GM23248 (cell line): ENCODE results near the gene GABRG3. TPM values are rescaled to one million over a fixed set of nuclear protein-coding genes. Genes with fewer than 3 reads are reported as not detected.

Experiments used
- DNase-seq: peaks from one replicate; pipeline ENCODE4 v3.0.0-alpha.2; 2015
- H2AFZ ChIP-seq: fragments of 200-600 bp; sonication (generic); 2 replicates; pipeline ENCODE4 v1.6.1; 2016; ENCODE audit warnings: antibody characterized with exemption
- H3F3A ChIP-seq: fragments of 200-600 bp; sonication (generic); 2 replicates; pipeline ENCODE4 v1.6.1; 2016; ENCODE audit warnings: mild to moderate bottlenecking, antibody characterized with exemption, mixed run types; ENCODE audit not compliant: insufficient read depth
- H3K27ac ChIP-seq: fragments of 200-600 bp; sonication (generic); 2 replicates; pipeline ENCODE4 v1.5.1; 2016; ENCODE audit warnings: mild to moderate bottlenecking
- H3K27me3 ChIP-seq: fragments of 200-600 bp; sonication (generic); replicated peaks from 2 replicates; pipeline ENCODE4 v1.6.1; 2016; ENCODE audit warnings: mild to moderate bottlenecking; ENCODE audit not compliant: insufficient read depth
- H3K36me3 ChIP-seq: fragments of 200-600 bp; sonication (generic); 2 replicates; pipeline ENCODE4 v1.6.1; 2016; ENCODE audit warnings: low read depth, mild to moderate bottlenecking
- H3K4me1 ChIP-seq: fragments of 200-600 bp; sonication (generic); 2 replicates; pipeline ENCODE4 v1.6.1; 2016; ENCODE audit warnings: mild to moderate bottlenecking; ENCODE audit not compliant: insufficient read depth
- H3K4me2 ChIP-seq: fragments of 200-600 bp; sonication (generic); one replicate; pipeline ENCODE4 v1.6.1; 2016; ENCODE audit warnings: mild to moderate bottlenecking; ENCODE audit not compliant: unreplicated experiment
- H3K4me3 ChIP-seq: fragments of 200-600 bp; sonication (generic); 2 replicates; pipeline ENCODE4 v1.5.1; 2016; ENCODE audit warnings: mild to moderate bottlenecking
- H3K79me2 ChIP-seq: fragments of 200-600 bp; sonication (generic); 2 replicates; pipeline ENCODE4 v1.6.1; 2016; ENCODE audit warnings: mild to moderate bottlenecking; ENCODE audit not compliant: insufficient read depth
- H3K9ac ChIP-seq: fragments of 200-600 bp; sonication (generic); 2 replicates; pipeline ENCODE4 v1.6.1; 2016; ENCODE audit warnings: mild to moderate bottlenecking
- H3K9me2 ChIP-seq: fragments of 200-600 bp; sonication (generic); 2 replicates; pipeline ENCODE4 v1.6.1; 2016; ENCODE audit warnings: mixed run types, mild to moderate bottlenecking, moderate library complexity; ENCODE audit not compliant: insufficient read depth
- H3K9me3 ChIP-seq: fragments of 200-600 bp; sonication (generic); one replicate; pipeline ENCODE4 v1.6.1; 2017; ENCODE audit warnings: low read depth
- H4K20me1 ChIP-seq: fragments of 200-600 bp; sonication (generic); 2 replicates; pipeline ENCODE4 v1.6.0; 2016; ENCODE audit not compliant: insufficient read depth
- EZH2 ChIP-seq: fragments of 200-600 bp; sonication (generic); IDR thresholded peaks from 2 replicates; pipeline ENCODE4 v1.6.1; 2018; ENCODE audit warnings: antibody characterized with exemption, mild to moderate bottlenecking; ENCODE audit not compliant: insufficient read depth, poor library complexity, severe bottlenecking
- EZH2phosphoT487 ChIP-seq: fragments of 200-600 bp; sonication (generic); IDR thresholded peaks from 2 replicates; pipeline ENCODE4 v1.6.1; 2018; ENCODE audit warnings: antibody characterized with exemption, moderate library complexity, mild to moderate bottlenecking, low read depth; ENCODE audit not compliant: insufficient read depth
- WGBS, 2 experiments: methylation state at CpG; one replicate each; pipeline ENCODE4 v1.1.6; 2015 to 2017; ENCODE audit warnings: low lambda C conversion rate in 2 of 2, low coverage in 1 of 2; ENCODE audit errors: missing lambda C conversion rate in 2 of 2; 5-methylcytosine and 5-hydroxymethylcytosine counted together
- in situ Hi-C: fragments of 300-500 bp; cut with MboI; formaldehyde crosslinking; loops from 2 replicates; pipeline ENCODE4 v1.15.0; 2020
- polyA plus RNA-seq: library from polyadenylated mRNA; unstranded; fragments of >200 nt; fragmentation: Nextera tagmentation; extraction: Ambion mirVana; gene quantifications from 2 replicates; pipeline ENCODE4 v1.2.1, GENCODE V29; 2016
- total RNA-seq: library from RNA; depleted of rRNA; stranded (reverse); fragments of >200 nt; shearing (Covaris generic); gene quantifications from 2 replicates; pipeline ENCODE4 v1.2.3, GENCODE V29; 2014

The GABRG3 gene
- total and polyA plus RNA-seq, 2 experiments from 2014 or later, result not detected

DNA sequence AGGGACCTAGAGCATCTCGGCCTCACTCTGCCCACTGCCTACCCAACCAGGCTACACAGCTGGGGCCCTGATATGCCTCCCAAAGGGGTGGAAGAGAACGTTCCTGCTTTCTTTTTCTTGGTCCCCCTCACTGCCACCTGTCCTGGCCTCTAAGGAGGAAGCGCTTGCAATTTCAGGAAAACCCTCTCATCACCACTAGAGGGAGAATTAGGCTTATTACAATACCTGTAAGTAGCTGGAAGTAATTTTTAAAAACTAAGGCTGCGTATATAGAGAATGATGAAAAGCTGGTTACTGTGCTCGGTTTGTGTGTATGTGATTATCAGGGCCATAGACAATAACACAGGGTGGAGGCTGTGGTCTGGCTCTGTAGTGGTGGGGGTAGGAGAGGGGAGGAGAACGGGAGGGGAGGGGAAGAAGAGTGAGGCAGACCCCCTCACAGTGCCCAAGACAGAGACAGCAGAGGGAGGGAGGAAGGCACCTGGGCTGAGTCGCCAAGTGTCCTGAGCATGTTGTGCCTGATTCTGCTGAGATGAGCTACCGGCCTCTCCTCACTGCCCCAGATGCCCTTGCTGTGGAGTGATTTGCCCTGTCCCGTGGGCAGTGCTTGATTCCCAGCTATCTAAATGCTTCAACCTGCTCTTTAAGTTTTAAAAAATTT is 3.3 kb downstream of the GABRG3 start:
- Histone ChIP-seq H2AFZ (no peak overlapping the region), H3K4me3 (no peak overlapping the region), H3K27ac (no peak overlapping the region), H3K9me3 (no peaks in the 10 kb centered on the region), H3K27me3 (peaks cover 15% of the 10 kb centered on the region), H4K20me1 (no peaks in the 10 kb centered on the region), H3F3A (no peaks in the 10 kb centered on the region), H3K9ac (no peak overlapping the region), H3K4me2 (no peak overlapping the region), H3K36me3 (no peaks in the 10 kb centered on the region), H3K4me1 (no peaks in the 10 kb centered on the region), H3K9me2 (no peaks in the 10 kb centered on the region), H3K79me2 (no peaks in the 10 kb centered on the region)
- in situ Hi-C loops, result no loop called here
- peak; percentile 37 for DNase-seq
- 10 to 13% methylated on average over 7 to 9 of the region's 9 CpGs for WGBS, 2 experiments
- TF ChIP-seq EZH2phosphoT487 (no peak), EZH2 (no peak)

DNA sequence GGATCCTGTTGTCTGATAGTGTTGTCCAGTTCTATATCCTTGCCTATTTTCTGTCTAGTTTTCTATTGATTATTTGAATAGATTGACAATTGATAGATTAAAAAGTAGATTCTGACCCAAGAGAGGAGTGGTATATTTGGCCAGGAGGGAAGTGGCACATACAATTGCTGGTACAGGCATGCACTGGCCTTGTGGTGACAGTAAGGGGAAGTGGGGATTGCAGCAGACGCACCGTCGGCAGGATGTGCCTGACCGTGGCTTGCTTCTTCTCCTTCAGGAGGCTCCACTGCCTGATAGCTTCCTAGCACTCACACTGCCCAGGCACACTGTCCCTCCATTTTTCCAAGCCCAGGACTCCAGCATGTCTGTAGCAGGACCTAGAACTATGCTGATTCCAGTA is 10.5 kb downstream of the GABRG3 start:
- Histone ChIP-seq H3K9me3 (no peaks in the 10 kb centered on the region), H4K20me1 (no peaks in the 10 kb centered on the region), H3K27ac (no peak overlapping the region), H3K36me3 (no peaks in the 10 kb centered on the region), H3F3A (no peaks in the 10 kb centered on the region), H3K9ac (no peak overlapping the region), H3K27me3 (peaks cover 4% of the 10 kb centered on the region; the same call in 1 of the 2 replicates), H3K4me3 (no peak overlapping the region), H3K9me2 (no peaks in the 10 kb centered on the region), H3K4me1 (no peaks in the 10 kb centered on the region), H3K79me2 (no peaks in the 10 kb centered on the region), H3K4me2 (no peak overlapping the region), H2AFZ (no peak overlapping the region)
- in situ Hi-C loops, result no loop called here
- WGBS, 2 experiments, result 70 to 87% methylated on average over 4 of the region's 4 CpGs
- DNase-seq, result no peak
- TF ChIP-seq EZH2phosphoT487 (no peak), EZH2 (no peak)

DNA sequence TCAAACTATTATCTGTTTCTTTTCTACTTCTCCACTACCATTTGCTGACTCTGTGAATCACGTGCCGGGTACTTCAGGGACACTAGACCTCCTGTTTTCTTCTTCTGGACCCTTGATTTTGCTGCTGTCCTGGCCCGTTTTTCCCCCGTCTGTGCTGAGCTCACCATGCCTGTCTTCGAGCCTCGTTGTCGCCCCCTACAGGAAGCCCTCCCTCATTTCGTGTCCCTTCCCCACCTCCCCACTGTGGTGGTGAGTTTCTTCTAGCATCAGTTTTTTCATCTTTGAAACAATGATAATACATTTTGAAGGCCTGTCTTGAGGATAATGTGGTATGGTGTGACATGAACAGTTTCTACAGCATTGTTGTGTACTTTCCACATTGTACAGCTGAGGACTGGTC is 12.8 kb downstream of the GABRG3 start:
- whole genome bisulfite sequencing, 2 experiments, result 19 to 27% methylated on average over 8 of the region's 8 CpGs
- DNase-seq, result no peak

GRCh38 chr15:26985050-26985449 is 14.1 kb downstream of the GABRG3 start:
- TF ChIP-seq EZH2phosphoT487, result no peak
- no peak for TF ChIP-seq EZH2
- in situ Hi-C loops, result no loop called here

More for the DNA sequence above, 12.8 kb downstream of the GABRG3 start:
- Histone ChIP-seq H3K27ac (no peak overlapping the region), H3K4me3 (no peak overlapping the region), H3K4me2 (no peak overlapping the region), H3K4me1 (no peaks in the 10 kb centered on the region), H3F3A (no peaks in the 10 kb centered on the region), H3K36me3 (no peaks in the 10 kb centered on the region), H4K20me1 (no peaks in the 10 kb centered on the region), H2AFZ (no peak overlapping the region), H3K9me3 (no peaks in the 10 kb centered on the region), H3K27me3 (no peaks in the 10 kb centered on the region), H3K9me2 (no peaks in the 10 kb centered on the region), H3K9ac (no peak overlapping the region), H3K79me2 (no peaks in the 10 kb centered on the region)
- in situ Hi-C loops, result no loop called here
- no peak for TF ChIP-seq EZH2phosphoT487
- no peak for TF ChIP-seq EZH2

More at GRCh38 chr15:26985050-26985449, 14.1 kb downstream of the GABRG3 start:
- H3K79me2 ChIP-seq, result no peaks in the 10 kb centered on the region
- no peaks in the 10 kb centered on the region for H3K9me2 ChIP-seq
- H3K4me1 ChIP-seq, result no peaks in the 10 kb centered on the region
- H3K27me3 ChIP-seq, result no peaks in the 10 kb centered on the region
- WGBS, 2 experiments, result 53 to 55% methylated on average over 4 of the region's 4 CpGs
- no peaks in the 10 kb centered on the region for H3K9me3 ChIP-seq
- no peaks in the 10 kb centered on the region for H4K20me1 ChIP-seq
- H3K36me3 ChIP-seq, result no peaks in the 10 kb centered on the region
- no peak overlapping the region for H3K4me2 ChIP-seq
- no peak overlapping the region for H3K27ac ChIP-seq
- no peak for DNase-seq
- no peak overlapping the region for H3K9ac ChIP-seq
- no peaks in the 10 kb centered on the region for H3F3A ChIP-seq
- H3K4me3 ChIP-seq, result no peak overlapping the region
- no peak overlapping the region for H2AFZ ChIP-seq
